ENCODE data around the gene FOXF2. TPM values are rescaled to one million over a fixed set of nuclear protein-coding genes. Genes with fewer than 3 reads are reported as not detected.

Gene FOXF2
- total RNA-seq, 1 donor from 2014 or later, result 0.12 TPM

DNA sequence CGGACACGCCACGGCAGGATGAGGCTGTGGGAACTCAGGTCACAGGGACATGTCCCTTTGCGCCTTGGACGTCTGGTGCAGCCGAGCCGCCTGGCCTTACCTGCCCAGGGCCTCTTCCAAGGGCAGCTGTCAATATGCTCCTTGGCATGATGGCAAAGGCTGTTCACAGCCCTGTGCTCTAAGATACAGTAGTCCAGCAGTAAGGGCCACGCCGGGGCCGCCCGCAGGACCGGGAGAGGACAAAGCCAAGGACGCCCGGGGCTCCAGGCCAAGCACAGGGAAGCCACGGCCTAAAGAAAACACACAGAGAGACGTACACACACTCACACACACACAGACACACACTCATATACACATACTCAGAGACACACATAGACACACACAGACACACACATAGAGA, 13.0 kb downstream of the FOXF2 start:
- Mint-ChIP-seq H3K4me1 (ENCODE audit: low read depth) (peaks cover 2% of the 10 kb centered on the region), H3K36me3 (ENCODE audit: low read depth) (no peaks in the 10 kb centered on the region), H3K4me3 (ENCODE audit: unreplicated experiment) (no peak overlapping the region), H3K9me3 (ENCODE audit: low read depth) (no peaks in the 10 kb centered on the region), H3K27me3 (ENCODE audit: low read depth) (peaks cover 19% of the 10 kb centered on the region), H3K27ac (ENCODE audit: unreplicated experiment) (no peak overlapping the region)
- no peak for DNase-seq (ENCODE audit: low spot score)
- TF ChIP-seq, protein P1, sequence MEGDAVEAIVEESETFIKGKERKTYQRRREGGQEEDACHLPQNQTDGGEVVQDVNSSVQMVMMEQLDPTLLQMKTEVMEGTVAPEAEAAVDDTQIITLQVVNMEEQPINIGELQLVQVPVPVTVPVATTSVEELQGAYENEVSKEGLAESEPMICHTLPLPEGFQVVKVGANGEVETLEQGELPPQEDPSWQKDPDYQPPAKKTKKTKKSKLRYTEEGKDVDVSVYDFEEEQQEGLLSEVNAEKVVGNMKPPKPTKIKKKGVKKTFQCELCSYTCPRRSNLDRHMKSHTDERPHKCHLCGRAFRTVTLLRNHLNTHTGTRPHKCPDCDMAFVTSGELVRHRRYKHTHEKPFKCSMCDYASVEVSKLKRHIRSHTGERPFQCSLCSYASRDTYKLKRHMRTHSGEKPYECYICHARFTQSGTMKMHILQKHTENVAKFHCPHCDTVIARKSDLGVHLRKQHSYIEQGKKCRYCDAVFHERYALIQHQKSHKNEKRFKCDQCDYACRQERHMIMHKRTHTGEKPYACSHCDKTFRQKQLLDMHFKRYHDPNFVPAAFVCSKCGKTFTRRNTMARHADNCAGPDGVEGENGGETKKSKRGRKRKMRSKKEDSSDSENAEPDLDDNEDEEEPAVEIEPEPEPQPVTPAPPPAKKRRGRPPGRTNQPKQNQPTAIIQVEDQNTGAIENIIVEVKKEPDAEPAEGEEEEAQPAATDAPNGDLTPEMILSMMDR (IDR thresholded peaks at IDR 0.05), result no peak

DNA sequence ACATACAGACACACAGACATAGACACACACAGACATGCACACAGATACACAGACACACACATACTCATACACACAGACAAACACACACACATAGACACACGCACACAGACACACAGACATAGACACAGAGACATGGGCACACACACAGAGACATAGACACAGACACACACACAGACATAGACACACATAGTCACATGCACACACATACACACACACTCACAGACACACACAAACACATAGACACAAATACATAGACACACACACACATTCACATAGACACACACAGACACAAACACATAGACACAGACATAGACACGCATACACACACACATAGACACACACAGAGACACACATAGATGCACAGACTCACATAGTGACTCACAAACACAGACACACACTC, 13.5 kb downstream of the FOXF2 start:
- H3K4me3 Mint-ChIP-seq (ENCODE audit: unreplicated experiment), result no peak overlapping the region
- DNase-seq (ENCODE audit: low spot score), result no peak
- H3K27me3 Mint-ChIP-seq (ENCODE audit: low read depth), result peaks cover 16% of the 10 kb centered on the region
- no peaks in the 10 kb centered on the region for H3K9me3 Mint-ChIP-seq (ENCODE audit: low read depth)
- no peaks in the 10 kb centered on the region for H3K36me3 Mint-ChIP-seq (ENCODE audit: low read depth)
- no peak overlapping the region for H3K27ac Mint-ChIP-seq (ENCODE audit: unreplicated experiment)
- peaks cover 3% of the 10 kb centered on the region for H3K4me1 Mint-ChIP-seq (ENCODE audit: low read depth)
- TF ChIP-seq, protein P1 (IDR thresholded peaks at IDR 0.05), result no peak

DNA sequence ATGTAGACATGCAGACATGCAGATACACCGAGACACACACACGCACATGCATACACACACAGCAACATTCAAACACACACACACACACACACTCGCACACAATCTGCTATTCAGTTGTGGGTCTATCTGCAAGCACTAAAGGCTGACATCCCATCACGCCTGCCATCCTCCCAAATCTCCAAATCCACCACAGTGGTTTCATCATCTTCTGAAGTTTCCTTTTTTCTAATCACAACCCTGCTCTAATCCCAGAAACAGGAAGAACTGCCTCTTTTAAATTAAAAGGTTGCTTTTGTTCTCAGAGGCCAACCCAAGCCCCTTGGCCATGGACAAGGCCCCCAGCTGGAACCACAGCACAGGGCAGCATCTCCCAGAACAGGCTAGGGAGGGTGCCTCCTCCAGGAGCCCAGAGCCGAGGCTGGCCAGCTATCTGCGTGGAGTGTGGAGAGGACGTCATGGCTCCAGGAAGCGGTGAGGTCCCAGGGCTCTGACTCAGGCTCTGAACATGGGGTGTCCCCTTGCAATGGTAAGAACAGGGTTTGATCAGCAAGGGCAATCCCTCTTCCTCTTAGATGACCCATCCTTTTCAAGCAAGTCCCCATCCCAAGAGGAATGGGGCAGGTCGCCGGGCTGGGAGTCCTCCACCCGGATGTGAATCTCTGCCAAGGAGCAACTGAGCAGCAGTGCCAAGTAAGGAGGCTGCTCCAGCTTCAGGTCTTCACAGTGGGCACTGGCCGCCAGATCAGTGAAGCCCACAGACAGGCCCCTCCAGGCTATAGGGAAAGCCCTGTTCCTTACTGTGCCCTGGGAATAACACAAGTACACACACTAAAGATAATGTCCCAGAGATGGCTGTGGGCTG, 14.7 kb downstream of the FOXF2 start:
- Mint-ChIP-seq H3K36me3 (ENCODE audit: low read depth) (no peaks in the 10 kb centered on the region), H3K27ac (ENCODE audit: unreplicated experiment) (no peak overlapping the region), H3K4me3 (ENCODE audit: unreplicated experiment) (no peak overlapping the region), H3K4me1 (ENCODE audit: low read depth) (peaks cover 3% of the 10 kb centered on the region), H3K9me3 (ENCODE audit: low read depth) (no peaks in the 10 kb centered on the region), H3K27me3 (ENCODE audit: low read depth) (peaks cover 13% of the 10 kb centered on the region)
- no peak for DNase-seq (ENCODE audit: low spot score)
- TF ChIP-seq, protein P1 (IDR thresholded peaks at IDR 0.05), result no peak

DNA sequence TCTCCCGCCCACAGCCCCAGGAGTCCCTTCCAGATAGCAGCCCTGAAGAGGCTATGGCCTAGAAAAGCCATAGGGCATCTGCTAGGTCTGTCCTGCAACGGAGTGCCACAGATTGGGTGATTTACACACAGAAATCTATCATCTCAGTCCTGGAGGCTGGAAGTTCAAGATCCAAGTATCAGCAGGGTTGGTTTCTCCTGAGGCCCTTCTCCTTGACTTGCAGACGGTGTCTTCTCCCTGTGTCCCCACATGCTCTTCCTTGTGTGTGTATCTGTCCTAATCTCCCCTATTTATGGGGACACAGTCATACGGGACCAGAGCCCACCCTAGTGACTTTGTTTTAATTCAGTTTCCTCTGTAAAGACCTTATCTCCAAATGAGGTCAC, 15.3 kb downstream of the FOXF2 start:
- H3K4me3 Mint-ChIP-seq (ENCODE audit: unreplicated experiment), result no peak overlapping the region
- H3K27me3 Mint-ChIP-seq (ENCODE audit: low read depth), result peaks cover 13% of the 10 kb centered on the region
- TF ChIP-seq, protein P1 (IDR thresholded peaks at IDR 0.05), result no peak
- peaks cover 3% of the 10 kb centered on the region for H3K4me1 Mint-ChIP-seq (ENCODE audit: low read depth)
- H3K9me3 Mint-ChIP-seq (ENCODE audit: low read depth), result no peaks in the 10 kb centered on the region
- no peak overlapping the region for H3K27ac Mint-ChIP-seq (ENCODE audit: unreplicated experiment)
- no peaks in the 10 kb centered on the region for H3K36me3 Mint-ChIP-seq (ENCODE audit: low read depth)
- DNase-seq (ENCODE audit: low spot score), result no peak

DNA sequence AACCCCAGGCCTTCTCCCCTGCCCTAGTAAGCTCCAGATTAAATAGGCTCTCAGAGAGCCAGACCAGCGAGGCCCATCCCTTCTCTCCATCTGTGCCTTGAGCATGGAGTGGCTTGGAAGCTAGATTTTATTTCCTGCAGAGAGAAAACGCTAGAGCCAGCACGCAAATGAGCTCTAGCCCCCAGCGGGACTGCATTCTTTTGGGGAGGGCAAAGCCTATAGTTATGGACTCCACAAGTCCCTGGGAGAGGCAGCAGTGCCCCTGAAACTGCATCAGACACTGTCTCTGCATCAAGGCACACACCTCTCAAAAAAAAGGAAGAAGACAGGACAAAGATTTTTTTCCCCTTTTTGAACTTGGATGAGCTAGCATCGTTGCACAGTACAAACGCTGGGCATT, 15.8 kb downstream of the FOXF2 start:
- Mint-ChIP-seq H3K4me1 (ENCODE audit: low read depth) (peaks cover 3% of the 10 kb centered on the region), H3K27me3 (ENCODE audit: low read depth) (peaks cover 15% of the 10 kb centered on the region), H3K9me3 (ENCODE audit: low read depth) (no peaks in the 10 kb centered on the region), H3K27ac (ENCODE audit: unreplicated experiment) (no peak overlapping the region), H3K36me3 (ENCODE audit: low read depth) (no peaks in the 10 kb centered on the region), H3K4me3 (ENCODE audit: unreplicated experiment) (no peak overlapping the region)
- no peak for DNase-seq (ENCODE audit: low spot score)
- TF ChIP-seq, protein P1 (IDR thresholded peaks at IDR 0.05), result no peak

Measured in chondrocyte (in vitro differentiated cells).